GM12891 (cell line): ENCODE measurements around the gene SPTLC2.
"Not testable (repeated sequence)": the region's sequence is repeated elsewhere in the genome, so short reads cannot be mapped to it uniquely, and the experiment has no call there.

Experiments used
- PAX5 ChIP-seq: IDR thresholded peaks from 2 replicates; pipeline ENCODE4 v1.6.1; 2011; ENCODE audit warnings: low read length, moderate library complexity, mild to moderate bottlenecking; ENCODE audit not compliant: insufficient read depth, severe bottlenecking
- POLR2A ChIP-seq: IDR thresholded peaks from 2 replicates; pipeline ENCODE4 v1.6.1; 2011; ENCODE audit warnings: low read depth, low read length, control low read depth
- POLR2AphosphoS5 ChIP-seq: IDR thresholded peaks from 2 replicates; pipeline ENCODE4 v1.6.1; 2011; ENCODE audit warnings: low read depth, low read length, control low read depth
- POU2F2 ChIP-seq: IDR thresholded peaks from 2 replicates; pipeline ENCODE4 v1.6.1; 2011; ENCODE audit warnings: low read depth, mild to moderate bottlenecking, control low read depth, low read length, moderate library complexity
- SPI1 ChIP-seq: IDR thresholded peaks from 2 replicates; pipeline ENCODE4 v1.6.1; 2011; ENCODE audit warnings: low read depth, low read length, control low read depth
- TAF1 ChIP-seq: IDR thresholded peaks from 2 replicates; pipeline ENCODE4 v1.6.1; 2011; ENCODE audit warnings: low read depth, low read length, control low read depth

DNA sequence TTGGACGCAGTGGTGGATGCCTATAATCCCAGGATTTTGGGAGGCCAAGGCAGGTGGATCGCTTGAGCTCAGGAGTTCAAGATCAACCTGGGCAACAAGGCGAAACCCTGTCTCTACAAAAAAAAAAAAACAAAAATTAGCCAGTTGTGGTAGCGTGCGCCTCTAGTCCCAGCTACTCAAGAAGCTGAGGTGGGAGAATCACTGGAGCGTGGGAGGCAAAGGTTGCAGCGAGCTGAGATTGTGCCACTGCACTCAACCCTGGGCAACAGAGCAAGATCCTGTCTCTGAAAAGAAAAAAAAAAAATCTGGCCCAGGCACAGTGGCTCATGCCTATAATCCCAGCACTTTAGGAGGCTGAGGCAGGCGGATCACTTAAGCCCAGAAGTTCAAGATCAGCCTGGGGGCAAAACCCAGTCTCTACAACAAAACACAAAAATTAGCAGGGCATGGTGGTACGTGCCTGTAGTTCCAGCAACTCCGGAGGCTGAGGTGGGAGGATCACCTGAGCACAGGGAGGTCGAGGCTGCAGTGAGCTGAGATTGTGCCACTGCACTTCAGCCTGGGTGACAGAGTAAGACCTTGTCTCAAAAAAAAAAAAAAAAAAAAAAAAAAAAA, 27.9 kb downstream of the SPTLC2 start:
- TF ChIP-seq TAF1, POLR2AphosphoS5, POLR2A, SPI1, POU2F2: not testable (repeated sequence)
- TF ChIP-seq PAX5: peak; percentile 62
